Liver (tissue), 3 donors: ENCODE measurements around the gene BDKRB1.

Experiments
- EGR1 ChIP-seq, 2 donors: IDR thresholded peaks; 2 replicates each; pipeline ENCODE4 v1.6.1; 2016 to 2018; ENCODE audit warnings: antibody characterized with exemption in 2 of 2, low read depth in 2 of 2
- GABPA ChIP-seq, 2 donors: IDR thresholded peaks in 1 of 2; conservative IDR thresholded peaks in 1 of 2; 2 replicates each; pipeline ENCODE4 v1.6.1; 2016; ENCODE audit warnings: antibody characterized with exemption in 2 of 2, mild to moderate bottlenecking in 1 of 2, moderate library complexity in 1 of 2
- HNF4A ChIP-seq, 2 donors: conservative IDR thresholded peaks; 2 replicates each; pipeline ENCODE4 v1.6.1; 2016; ENCODE audit warnings: antibody characterized with exemption in 2 of 2, mild to moderate bottlenecking in 2 of 2
- RAD21 ChIP-seq, 2 donors: IDR thresholded peaks; 2 replicates each; pipeline ENCODE4 v1.6.1; 2016; ENCODE audit warnings: antibody characterized with exemption in 2 of 2, mild to moderate bottlenecking in 2 of 2
- TAF1 ChIP-seq: conservative IDR thresholded peaks from 2 replicates; pipeline ENCODE4 v1.6.1; 2016; ENCODE audit warnings: antibody characterized with exemption, mild to moderate bottlenecking
- TF ChIP-seq, protein P1 (sequence below): IDR thresholded peaks from 2 replicates; pipeline ENCODE4 v1.6.1; 2016; ENCODE audit warnings: antibody characterized with exemption, mild to moderate bottlenecking
- TF ChIP-seq, protein P2 (sequence below): fragments of 150-350 bp; IDR thresholded peaks from 2 replicates; pipeline ENCODE4 v1.5.1; 2017; ENCODE audit warnings: improper control_type of control experiment, low read depth, low read length; ENCODE audit not compliant: missing input control
- TF ChIP-seq, protein P3 (sequence below): IDR thresholded peaks from 2 replicates; pipeline ENCODE4 v1.6.1; 2016; ENCODE audit warnings: antibody characterized with exemption
- donor health status: healthy.
- donor health status: healthy.

DNA sequence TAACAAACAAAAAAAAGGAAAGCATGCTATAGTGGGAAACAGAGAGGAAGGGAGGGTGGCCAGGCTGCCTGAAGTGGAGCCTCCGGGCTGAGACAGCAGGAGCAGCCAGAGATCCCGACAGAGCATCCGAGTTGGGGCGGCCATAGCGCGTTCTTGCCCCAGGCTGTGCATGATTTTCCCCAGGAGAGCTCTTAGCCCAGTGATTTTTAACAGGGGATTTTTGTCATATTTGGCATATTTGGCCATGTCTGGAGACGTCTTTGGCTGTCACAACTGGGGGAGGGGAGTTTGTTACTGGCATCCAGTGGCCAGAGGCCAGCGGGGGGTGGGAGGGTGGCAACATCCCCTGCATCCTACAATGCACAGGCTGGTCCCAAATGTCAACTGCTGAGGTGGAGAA lies 23.6 kb downstream of the BDKRB1 start:
- TF ChIP-seq TAF1 (no peak), HNF4A (conservative IDR thresholded peaks at IDR 0.05) (no peak), GABPA (IDR thresholded peaks at IDR 0.05 in 1 of 2, conservative IDR thresholded peaks at IDR 0.05 in 1 of 2) (no peak), EGR1 (IDR thresholded peaks at IDR 0.05; ENCODE audit: low read depth in 2 of 2) (no peak), RAD21 (IDR thresholded peaks at IDR 0.05) (no peak)
- TF ChIP-seq, protein P1, sequence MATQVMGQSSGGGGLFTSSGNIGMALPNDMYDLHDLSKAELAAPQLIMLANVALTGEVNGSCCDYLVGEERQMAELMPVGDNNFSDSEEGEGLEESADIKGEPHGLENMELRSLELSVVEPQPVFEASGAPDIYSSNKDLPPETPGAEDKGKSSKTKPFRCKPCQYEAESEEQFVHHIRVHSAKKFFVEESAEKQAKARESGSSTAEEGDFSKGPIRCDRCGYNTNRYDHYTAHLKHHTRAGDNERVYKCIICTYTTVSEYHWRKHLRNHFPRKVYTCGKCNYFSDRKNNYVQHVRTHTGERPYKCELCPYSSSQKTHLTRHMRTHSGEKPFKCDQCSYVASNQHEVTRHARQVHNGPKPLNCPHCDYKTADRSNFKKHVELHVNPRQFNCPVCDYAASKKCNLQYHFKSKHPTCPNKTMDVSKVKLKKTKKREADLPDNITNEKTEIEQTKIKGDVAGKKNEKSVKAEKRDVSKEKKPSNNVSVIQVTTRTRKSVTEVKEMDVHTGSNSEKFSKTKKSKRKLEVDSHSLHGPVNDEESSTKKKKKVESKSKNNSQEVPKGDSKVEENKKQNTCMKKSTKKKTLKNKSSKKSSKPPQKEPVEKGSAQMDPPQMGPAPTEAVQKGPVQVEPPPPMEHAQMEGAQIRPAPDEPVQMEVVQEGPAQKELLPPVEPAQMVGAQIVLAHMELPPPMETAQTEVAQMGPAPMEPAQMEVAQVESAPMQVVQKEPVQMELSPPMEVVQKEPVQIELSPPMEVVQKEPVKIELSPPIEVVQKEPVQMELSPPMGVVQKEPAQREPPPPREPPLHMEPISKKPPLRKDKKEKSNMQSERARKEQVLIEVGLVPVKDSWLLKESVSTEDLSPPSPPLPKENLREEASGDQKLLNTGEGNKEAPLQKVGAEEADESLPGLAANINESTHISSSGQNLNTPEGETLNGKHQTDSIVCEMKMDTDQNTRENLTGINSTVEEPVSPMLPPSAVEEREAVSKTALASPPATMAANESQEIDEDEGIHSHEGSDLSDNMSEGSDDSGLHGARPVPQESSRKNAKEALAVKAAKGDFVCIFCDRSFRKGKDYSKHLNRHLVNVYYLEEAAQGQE: no peak
- TF ChIP-seq, protein P2, sequence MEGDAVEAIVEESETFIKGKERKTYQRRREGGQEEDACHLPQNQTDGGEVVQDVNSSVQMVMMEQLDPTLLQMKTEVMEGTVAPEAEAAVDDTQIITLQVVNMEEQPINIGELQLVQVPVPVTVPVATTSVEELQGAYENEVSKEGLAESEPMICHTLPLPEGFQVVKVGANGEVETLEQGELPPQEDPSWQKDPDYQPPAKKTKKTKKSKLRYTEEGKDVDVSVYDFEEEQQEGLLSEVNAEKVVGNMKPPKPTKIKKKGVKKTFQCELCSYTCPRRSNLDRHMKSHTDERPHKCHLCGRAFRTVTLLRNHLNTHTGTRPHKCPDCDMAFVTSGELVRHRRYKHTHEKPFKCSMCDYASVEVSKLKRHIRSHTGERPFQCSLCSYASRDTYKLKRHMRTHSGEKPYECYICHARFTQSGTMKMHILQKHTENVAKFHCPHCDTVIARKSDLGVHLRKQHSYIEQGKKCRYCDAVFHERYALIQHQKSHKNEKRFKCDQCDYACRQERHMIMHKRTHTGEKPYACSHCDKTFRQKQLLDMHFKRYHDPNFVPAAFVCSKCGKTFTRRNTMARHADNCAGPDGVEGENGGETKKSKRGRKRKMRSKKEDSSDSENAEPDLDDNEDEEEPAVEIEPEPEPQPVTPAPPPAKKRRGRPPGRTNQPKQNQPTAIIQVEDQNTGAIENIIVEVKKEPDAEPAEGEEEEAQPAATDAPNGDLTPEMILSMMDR: no peak
- TF ChIP-seq, protein P3, sequence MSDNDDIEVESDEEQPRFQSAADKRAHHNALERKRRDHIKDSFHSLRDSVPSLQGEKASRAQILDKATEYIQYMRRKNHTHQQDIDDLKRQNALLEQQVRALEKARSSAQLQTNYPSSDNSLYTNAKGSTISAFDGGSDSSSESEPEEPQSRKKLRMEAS: no peak
